HG03196 (cell line): Measurements from ENCODE around the gene ARID5B.
A peak's percentile ranks its signal among the peaks of the same experiment; 100 is the strongest.
"Not testable (repeated sequence)": the region's sequence is repeated elsewhere in the genome, so short reads cannot be mapped to it uniquely, and the experiment has no call there.

Experiments
- ATAC-seq: cut with Tn5 transposase; IDR thresholded peaks from one replicate; pipeline ENCODE4 v1.9.1; 2021; ENCODE audit not compliant: unreplicated experiment

ARID5B gene

GRCh38 chr10:61961278-61961677, 59.8 kb downstream of the ARID5B start:
- peak; percentile 59 for ATAC-seq

- ATAC-seq = no peak
Observed at GRCh38 chr10:61962971-61963370, 61.5 kb downstream of the ARID5B start.

GRCh38 chr10:61963669-61964058, 62.2 kb downstream of the ARID5B start:
- ATAC-seq = no peak

- peak; percentile 36 for ATAC-seq
Observed at GRCh38 chr10:61964059-61964709, 62.7 kb downstream of the ARID5B start.

- no peak for ATAC-seq
Observed at GRCh38 chr10:61964949-61965702, 63.6 kb downstream of the ARID5B start.

- ATAC-seq = no peak
Observed at GRCh38 chr10:61965703-61966395, 64.3 kb downstream of the ARID5B start.

GRCh38 chr10:61967298-61967697, 65.8 kb downstream of the ARID5B start:
- ATAC-seq = no peak

GRCh38 chr10:61970182-61971002, 68.9 kb downstream of the ARID5B start:
- ATAC-seq = no peak

GRCh38 chr10:61971003-61971325, 69.5 kb downstream of the ARID5B start:
- no peak for ATAC-seq

- ATAC-seq = no peak
Observed at GRCh38 chr10:61973169-61973568, 71.7 kb downstream of the ARID5B start.

- no peak for ATAC-seq
Observed at GRCh38 chr10:61973906-61974305, 72.4 kb downstream of the ARID5B start.

- peak; percentile 14 for ATAC-seq
Observed at GRCh38 chr10:61974601-61975390, 73.3 kb downstream of the ARID5B start.

- peak; percentile 78 for ATAC-seq
Observed at GRCh38 chr10:61975391-61975932, 74.0 kb downstream of the ARID5B start.

- ATAC-seq = not testable (repeated sequence)
Observed at GRCh38 chr10:61976951-61977721, 75.6 kb downstream of the ARID5B start.

GRCh38 chr10:61978965-61979364, 77.5 kb downstream of the ARID5B start:
- no peak for ATAC-seq

GRCh38 chr10:61981460-61981859, 80.0 kb downstream of the ARID5B start:
- no peak for ATAC-seq

GRCh38 chr10:61983255-61983654, 81.8 kb downstream of the ARID5B start:
- no peak for ATAC-seq

GRCh38 chr10:61984803-61985418, 83.4 kb downstream of the ARID5B start:
- ATAC-seq = no peak

- ATAC-seq = no peak
Observed at GRCh38 chr10:61985715-61986114, 84.2 kb downstream of the ARID5B start.
